ENCODE measurements around the gene TRAF3IP1.
"Not testable (repeated sequence)": the region's sequence is repeated elsewhere in the genome, so short reads cannot be mapped to it uniquely, and the experiment has no call there.

TRAF3IP1 gene

DNA sequence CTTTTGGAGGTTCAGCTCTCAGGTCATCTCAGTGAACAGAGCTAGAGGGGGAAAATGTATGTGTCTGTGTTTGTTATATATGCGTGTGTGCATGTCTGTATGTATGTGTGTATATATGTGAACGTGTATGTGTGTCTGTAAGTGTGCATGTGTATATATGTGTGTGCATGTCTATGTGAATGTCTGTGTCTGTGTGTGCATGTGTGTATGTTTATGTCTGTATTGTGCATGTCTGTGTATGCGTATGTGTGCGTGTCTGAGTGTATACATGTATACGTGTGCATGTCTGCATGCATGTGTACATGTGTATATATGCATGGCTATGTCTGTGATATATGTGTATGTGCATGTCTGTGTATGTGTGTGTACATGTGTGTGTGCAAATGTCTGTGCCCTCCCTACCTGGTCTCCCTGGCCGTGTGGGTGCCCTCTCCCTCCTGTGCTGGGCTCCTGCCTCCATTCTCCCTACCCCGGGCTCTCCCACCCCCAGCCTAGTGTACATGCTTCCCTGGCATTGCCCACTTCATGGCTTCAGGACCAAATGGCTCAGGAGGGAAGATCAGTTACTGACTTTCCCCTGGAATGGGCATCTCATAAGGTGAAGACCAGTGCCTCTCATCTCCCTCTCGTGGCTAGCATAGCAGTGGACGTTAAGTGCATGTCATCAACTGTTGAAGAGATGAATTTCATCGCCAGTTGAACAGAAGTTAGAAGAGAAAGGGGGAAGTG, 49.9 kb downstream of the TRAF3IP1 start:
- H3K4me3 ChIP-seq (ENCODE audit: low read depth, low read length) = no peak overlapping the region
- in situ Hi-C loops (cut with HindIII; ENCODE audit: low sequenced_read_pairs) = no loop called here
- TF ChIP-seq, protein P1, sequence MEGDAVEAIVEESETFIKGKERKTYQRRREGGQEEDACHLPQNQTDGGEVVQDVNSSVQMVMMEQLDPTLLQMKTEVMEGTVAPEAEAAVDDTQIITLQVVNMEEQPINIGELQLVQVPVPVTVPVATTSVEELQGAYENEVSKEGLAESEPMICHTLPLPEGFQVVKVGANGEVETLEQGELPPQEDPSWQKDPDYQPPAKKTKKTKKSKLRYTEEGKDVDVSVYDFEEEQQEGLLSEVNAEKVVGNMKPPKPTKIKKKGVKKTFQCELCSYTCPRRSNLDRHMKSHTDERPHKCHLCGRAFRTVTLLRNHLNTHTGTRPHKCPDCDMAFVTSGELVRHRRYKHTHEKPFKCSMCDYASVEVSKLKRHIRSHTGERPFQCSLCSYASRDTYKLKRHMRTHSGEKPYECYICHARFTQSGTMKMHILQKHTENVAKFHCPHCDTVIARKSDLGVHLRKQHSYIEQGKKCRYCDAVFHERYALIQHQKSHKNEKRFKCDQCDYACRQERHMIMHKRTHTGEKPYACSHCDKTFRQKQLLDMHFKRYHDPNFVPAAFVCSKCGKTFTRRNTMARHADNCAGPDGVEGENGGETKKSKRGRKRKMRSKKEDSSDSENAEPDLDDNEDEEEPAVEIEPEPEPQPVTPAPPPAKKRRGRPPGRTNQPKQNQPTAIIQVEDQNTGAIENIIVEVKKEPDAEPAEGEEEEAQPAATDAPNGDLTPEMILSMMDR (IDR thresholded peaks at IDR 0.05; ENCODE audit: low read depth, low read length, missing control alignments) = no peak
- DNase-seq (ENCODE audit: low read depth) = no peak

DNA sequence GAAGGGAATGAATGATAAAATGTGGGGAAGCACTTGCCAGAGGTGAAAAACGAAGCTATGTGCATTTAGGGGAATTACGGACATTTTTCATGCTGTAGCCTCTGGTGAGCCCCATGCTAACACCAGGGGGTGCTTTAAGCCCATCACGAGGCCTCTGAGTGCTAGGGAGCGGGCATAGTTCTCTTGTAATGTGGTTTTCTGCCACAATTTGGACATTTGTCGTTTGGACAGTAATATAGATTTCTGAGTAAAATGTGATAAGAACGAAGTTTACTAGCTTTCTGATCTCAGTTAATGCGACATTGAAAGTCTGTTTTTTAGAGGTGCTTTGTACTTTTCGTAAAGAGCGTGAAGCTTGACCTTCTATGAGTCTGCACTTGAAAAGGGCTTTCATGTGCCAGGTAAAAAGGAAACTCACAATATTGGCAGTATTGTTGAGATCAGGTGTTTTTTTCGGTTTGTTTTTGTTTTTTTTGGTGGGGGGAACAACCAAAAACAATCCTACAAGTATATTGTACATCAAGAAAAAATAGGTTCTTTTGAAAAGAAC, 50.6 kb downstream of the TRAF3IP1 start:
- TF ChIP-seq, protein P1 (IDR thresholded peaks at IDR 0.05; ENCODE audit: low read depth, low read length, missing control alignments) = peak; percentile 82
- H3K4me3 ChIP-seq (ENCODE audit: low read depth, low read length) = no peak overlapping the region
- in situ Hi-C loops (cut with HindIII; ENCODE audit: low sequenced_read_pairs) = no loop called here
- peak; percentile 48 for DNase-seq (ENCODE audit: low read depth)

DNA sequence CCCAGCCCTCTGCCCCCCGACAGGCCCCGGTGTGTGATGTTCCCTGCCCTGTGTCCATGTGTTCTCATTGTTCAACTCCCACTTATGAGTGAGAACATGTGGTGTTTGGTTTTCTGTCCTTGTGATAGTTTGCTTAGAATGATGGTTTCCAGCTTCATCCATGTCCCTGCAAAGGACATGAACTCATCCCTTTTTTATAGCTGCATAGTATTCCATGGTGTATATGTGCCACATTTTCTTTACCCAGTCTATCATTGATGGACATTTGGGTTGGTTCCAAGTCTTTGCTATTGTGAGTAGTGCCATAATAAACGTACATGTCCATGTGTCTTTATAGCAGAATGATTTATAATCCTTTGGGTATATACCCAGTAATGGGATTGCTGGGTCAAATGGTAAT, 52.0 kb downstream of the TRAF3IP1 start:
- H3K4me3 ChIP-seq (ENCODE audit: low read depth, low read length); DNase-seq (ENCODE audit: low read depth); in situ Hi-C loops (cut with HindIII; ENCODE audit: low sequenced_read_pairs): not testable (repeated sequence)

DNA sequence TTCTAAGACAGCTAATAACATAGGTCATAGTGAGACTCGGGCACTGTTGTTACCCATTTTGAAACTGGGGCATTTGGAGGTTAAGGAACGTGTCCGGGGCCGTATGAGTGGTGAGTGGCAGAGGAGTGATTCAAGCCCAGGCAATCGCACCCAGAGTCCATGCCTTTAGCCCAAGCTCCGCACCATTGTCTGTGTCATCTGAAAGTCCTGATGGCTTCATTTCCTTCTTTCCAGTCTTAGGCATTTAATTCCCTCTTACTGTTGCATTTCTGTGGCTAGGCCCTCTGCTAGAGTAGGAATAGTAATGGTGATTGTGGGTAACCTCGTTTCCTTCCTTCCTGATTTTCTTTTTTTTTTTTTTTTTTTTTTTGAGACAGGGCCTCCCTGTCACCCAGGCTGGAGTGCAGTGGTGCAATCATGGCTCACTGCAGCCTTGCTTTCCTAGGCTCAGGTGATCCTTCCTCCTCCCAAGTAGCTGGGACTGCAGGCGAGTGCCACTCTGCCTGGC, 56.6 kb downstream of the TRAF3IP1 start:
- peak; percentile 8 for DNase-seq (ENCODE audit: low read depth)
- in situ Hi-C loops (cut with HindIII; ENCODE audit: low sequenced_read_pairs) = no loop called here

DNA sequence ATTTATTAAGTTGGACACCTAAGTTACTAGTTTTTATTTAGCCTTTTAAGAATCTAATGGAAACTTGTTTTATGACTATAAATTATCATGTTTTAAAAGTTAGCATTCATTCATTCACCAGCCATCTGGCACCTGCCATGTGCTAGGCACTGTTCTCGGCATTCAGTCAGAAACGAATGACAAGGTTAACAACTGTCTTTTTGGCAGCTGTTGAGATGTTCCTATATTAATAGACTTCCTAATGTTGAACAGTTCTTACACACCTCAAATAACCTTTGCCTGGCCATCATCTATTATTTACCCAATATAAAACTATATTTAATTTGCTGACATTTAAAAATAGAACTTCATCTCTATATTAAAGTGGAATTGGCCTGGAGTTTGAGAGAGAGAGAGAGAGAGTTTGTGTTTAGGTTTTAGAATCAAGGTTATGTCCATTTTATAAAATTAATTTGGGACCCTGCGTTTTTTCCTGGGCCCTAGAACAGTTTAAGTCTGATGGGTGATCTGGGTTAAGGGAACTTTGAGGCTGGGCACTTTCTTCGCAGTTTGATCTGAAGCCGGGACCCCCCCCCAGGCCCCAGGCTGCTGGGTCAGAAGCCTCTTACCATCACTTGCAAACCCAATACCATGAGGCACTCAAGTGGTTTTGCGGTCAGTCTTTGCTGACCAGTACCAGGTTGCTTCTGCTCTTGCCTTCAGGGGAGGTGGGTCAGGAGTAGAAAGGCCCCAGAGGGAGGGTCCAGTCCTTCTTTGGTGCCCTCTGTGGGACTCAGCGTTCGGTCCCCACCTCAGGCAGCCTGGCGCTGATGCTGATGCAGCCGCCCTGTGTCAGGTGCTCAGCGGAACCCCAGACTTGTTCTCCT, 58.1 kb downstream of the TRAF3IP1 start:
- in situ Hi-C loops (cut with HindIII; ENCODE audit: low sequenced_read_pairs) = no loop called here

More for the DNA sequence above, 56.6 kb downstream of the TRAF3IP1 start:
- no peak overlapping the region for H3K4me3 ChIP-seq (ENCODE audit: low read depth, low read length)
- TF ChIP-seq, protein P1 (IDR thresholded peaks at IDR 0.05; ENCODE audit: low read depth, low read length, missing control alignments) = no peak

DNA sequence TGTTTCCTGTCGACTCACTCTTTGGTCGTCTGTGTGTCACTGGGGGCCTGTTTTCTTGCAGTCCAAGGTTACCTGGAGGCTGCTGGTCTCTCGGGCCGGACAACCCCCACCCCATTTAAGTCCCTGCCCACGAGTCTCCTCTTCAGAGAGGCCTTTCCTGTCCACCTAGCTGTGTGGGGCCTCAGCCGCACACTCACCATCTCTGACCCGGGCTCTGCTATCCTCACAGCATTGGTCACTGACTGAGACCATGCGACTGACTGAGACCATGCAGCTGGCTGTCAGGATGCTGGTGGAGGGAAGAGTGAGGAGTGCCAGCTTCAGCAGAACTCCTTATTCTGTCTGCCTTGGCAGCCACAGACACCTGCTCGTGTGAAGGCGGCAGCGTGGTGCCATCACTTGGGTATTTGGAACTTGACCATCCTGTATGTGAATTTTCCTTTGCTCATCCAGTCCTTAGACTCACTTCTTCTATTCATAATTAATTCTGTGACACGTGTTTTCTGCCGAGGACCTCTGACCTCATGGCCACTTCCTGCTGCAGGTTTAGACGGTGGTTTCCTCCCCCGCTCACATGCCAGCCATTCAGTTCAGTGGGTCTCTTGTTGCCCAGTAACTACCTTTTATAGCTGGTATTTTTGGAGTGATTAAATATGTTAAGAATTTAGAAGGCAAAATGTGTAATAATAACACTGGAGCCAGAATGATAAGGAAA, 58.9 kb downstream of the TRAF3IP1 start:
- H3K4me3 ChIP-seq (ENCODE audit: low read depth, low read length) = no peak overlapping the region
- peak; percentile 24 for DNase-seq (ENCODE audit: low read depth)
- TF ChIP-seq, protein P1 (IDR thresholded peaks at IDR 0.05; ENCODE audit: low read depth, low read length, missing control alignments) = no peak
- in situ Hi-C loops (cut with HindIII; ENCODE audit: low sequenced_read_pairs) = no loop called here

More for the DNA sequence above, 58.1 kb downstream of the TRAF3IP1 start:
- no peak for DNase-seq (ENCODE audit: low read depth)
- TF ChIP-seq, protein P1 (IDR thresholded peaks at IDR 0.05; ENCODE audit: low read depth, low read length, missing control alignments) = no peak
- no peak overlapping the region for H3K4me3 ChIP-seq (ENCODE audit: low read depth, low read length)

Measured in astrocyte of the cerebellum (primary cell).